SU-DHL-6 (cell line): ENCODE data around the gene MRPS2.

Experiments used
- H2AFZ ChIP-seq: fragments of 200-600 bp; sonication (generic); 2 replicates; pipeline ENCODE4 v1.6.1; 2014; ENCODE audit warnings: low read depth, mild to moderate bottlenecking, moderate library complexity, mixed read lengths, antibody characterized with exemption, low read length; ENCODE audit not compliant: severe bottlenecking
- H3F3A ChIP-seq: fragments of 200-600 bp; shearing (Covaris generic); 2 replicates; pipeline ENCODE4 v1.6.0; 2016; ENCODE audit warnings: antibody characterized with exemption, mild to moderate bottlenecking; ENCODE audit not compliant: insufficient read depth
- H3K27ac ChIP-seq: fragments of 200-600 bp; sonication (generic); 2 replicates; pipeline ENCODE4 v1.5.1; 2016; ENCODE audit warnings: low read depth, mild to moderate bottlenecking, low read length, moderate library complexity, mixed read lengths
- H3K27me3 ChIP-seq: fragments of 200-600 bp; sonication (generic), shearing (Covaris generic); 2 replicates; pipeline ENCODE4 v1.6.0; 2014; ENCODE audit warnings: mild to moderate bottlenecking, low read length
- H3K36me3 ChIP-seq: fragments of 200-600 bp; sonication (generic); 2 replicates; pipeline ENCODE4 v1.6.1; 2014; ENCODE audit warnings: mild to moderate bottlenecking, low read length, mixed read lengths
- H3K4me2 ChIP-seq: fragments of 300-600, 200-600 bp; shearing (Covaris generic), sonication (generic); 2 replicates; pipeline ENCODE4 v1.6.0; 2014; ENCODE audit warnings: low read length, low read depth, mild to moderate bottlenecking; ENCODE audit not compliant: poor library complexity, severe bottlenecking
- H3K4me3 ChIP-seq: fragments of 200-600 bp; sonication (generic); 2 replicates; pipeline ENCODE4 v1.5.1; 2014; ENCODE audit warnings: antibody characterized with exemption, low read length, mild to moderate bottlenecking, mixed read lengths; ENCODE audit not compliant: insufficient read depth, poor library complexity, severe bottlenecking
- H3K79me2 ChIP-seq: fragments of 200-600 bp; sonication (generic); 2 replicates; pipeline ENCODE4 v1.6.1; 2014; ENCODE audit warnings: mild to moderate bottlenecking, low read length, moderate library complexity; ENCODE audit not compliant: insufficient read depth
- H3K9ac ChIP-seq: fragments of 200-600 bp; sonication (generic); 2 replicates; pipeline ENCODE4 v1.7.0; 2014; ENCODE audit warnings: mild to moderate bottlenecking, low read length
- H3K9me2 ChIP-seq: fragments of 200-600 bp; sonication (generic); replicated peaks from 2 replicates; pipeline ENCODE4 v1.6.1; 2014; ENCODE audit warnings: low read length; ENCODE audit not compliant: insufficient read depth
- H3K9me3 ChIP-seq: fragments of 200-600 bp; sonication (generic); 2 replicates; pipeline ENCODE4 v1.6.1; 2014; ENCODE audit warnings: low read length, mixed read lengths; ENCODE audit not compliant: insufficient read depth
- H4K20me1 ChIP-seq: fragments of 200-600 bp; sonication (generic); 2 replicates; pipeline ENCODE4 v1.6.1; 2014; ENCODE audit warnings: low read depth, mild to moderate bottlenecking, antibody characterized with exemption, low read length, moderate library complexity, mixed read lengths
- CTCF ChIP-seq: fragments of 200-600 bp; sonication (generic); IDR thresholded peaks from one replicate; pipeline ENCODE4 v1.5.1; 2017; ENCODE audit warnings: antibody characterized with exemption, mild to moderate bottlenecking, low read length, moderate library complexity; ENCODE audit not compliant: insufficient read depth, poor library complexity, severe bottlenecking
- EZH2phosphoT487 ChIP-seq: fragments of 200-600 bp; sonication (generic), shearing (Covaris generic); conservative IDR thresholded peaks from 2 replicates; pipeline ENCODE4 v1.6.1; 2018; ENCODE audit warnings: mild to moderate bottlenecking, antibody characterized with exemption, low read length, moderate library complexity, mixed read lengths

The MRPS2 gene

GRCh38 chr9:135480071-135480939 is 20.2 kb upstream of the MRPS2 start:
- TF ChIP-seq CTCF = no peak
- TF ChIP-seq EZH2phosphoT487 = no peak
- no peaks in the 10 kb centered on the region for H3F3A ChIP-seq
- H3K4me3 ChIP-seq = no peak overlapping the region
- H3K9me2 ChIP-seq = no peaks in the 10 kb centered on the region
- H3K9ac ChIP-seq = no peak overlapping the region
- no peaks in the 10 kb centered on the region for H4K20me1 ChIP-seq
- H3K27ac ChIP-seq = no peak overlapping the region
- no peak overlapping the region for H2AFZ ChIP-seq
- no peak overlapping the region for H3K4me2 ChIP-seq
- no peaks in the 10 kb centered on the region for H3K79me2 ChIP-seq
- H3K36me3 ChIP-seq = no peaks in the 10 kb centered on the region
- no peaks in the 10 kb centered on the region for H3K9me3 ChIP-seq
- H3K27me3 ChIP-seq = no peaks in the 10 kb centered on the region

- H3F3A ChIP-seq = no peaks in the 10 kb centered on the region
- H3K4me2 ChIP-seq = no peak overlapping the region
- no peaks in the 10 kb centered on the region for H3K79me2 ChIP-seq
- no peaks in the 10 kb centered on the region for H3K9me3 ChIP-seq
- no peaks in the 10 kb centered on the region for H3K36me3 ChIP-seq
- TF ChIP-seq EZH2phosphoT487 (no peak), CTCF (no peak)
- H4K20me1 ChIP-seq = no peaks in the 10 kb centered on the region
- H3K9ac ChIP-seq = no peak overlapping the region
- no peaks in the 10 kb centered on the region for H3K9me2 ChIP-seq
- no peaks in the 10 kb centered on the region for H3K27me3 ChIP-seq
- no peak overlapping the region for H2AFZ ChIP-seq
- no peak overlapping the region for H3K27ac ChIP-seq
- H3K4me3 ChIP-seq = no peak overlapping the region
Observed at GRCh38 chr9:135480940-135481310, 19.6 kb upstream of the MRPS2 start.

GRCh38 chr9:135482015-135482754 is 18.3 kb upstream of the MRPS2 start:
- H3K36me3 ChIP-seq = no peaks in the 10 kb centered on the region
- H3K27me3 ChIP-seq = no peaks in the 10 kb centered on the region
- no peaks in the 10 kb centered on the region for H3F3A ChIP-seq
- no peaks in the 10 kb centered on the region for H3K9me2 ChIP-seq
- H4K20me1 ChIP-seq = no peaks in the 10 kb centered on the region
- H3K79me2 ChIP-seq = no peaks in the 10 kb centered on the region
- no peak overlapping the region for H3K4me3 ChIP-seq
- H3K27ac ChIP-seq = no peak overlapping the region
- no peak for TF ChIP-seq CTCF
- no peak for TF ChIP-seq EZH2phosphoT487
- H3K9ac ChIP-seq = no peak overlapping the region
- no peak overlapping the region for H2AFZ ChIP-seq
- no peaks in the 10 kb centered on the region for H3K9me3 ChIP-seq
- H3K4me2 ChIP-seq = no peak overlapping the region
